ENCODE data around the gene C3orf52. TPM values are rescaled to one million over a fixed set of nuclear protein-coding genes. Genes with fewer than 3 reads are reported as not detected.

C3orf52 gene
- total and polyA plus RNA-seq, 2 donors (not counting 1 experiment from before 2014, with no cell fraction given): 0.18 to 3.9 TPM

GRCh38 chr3:112042842-112043280 lies 43.3 kb upstream of the C3orf52 start:
- no peak overlapping the region for H3K27ac ChIP-seq (ENCODE audit: low read length in 2 of 2)
- H3K27ac Mint-ChIP-seq: no peak overlapping the region
- no peaks in the 10 kb centered on the region for H3K27me3 ChIP-seq (replicated peaks in 1 of 4; ENCODE audit: control extremely low read depth in 1 of 4, control insufficient read depth in 3 of 4, insufficient read depth in 4 of 4, low read length in 3 of 4)
- intact Hi-C loops (cut with micrococcal nuclease): loop anchor here (1.0 to 2.0 kb wide), 3 partner anchors 54 to 374 kb away; no protein-coding TSS in a partner anchor
- H2AFZ ChIP-seq (ENCODE audit: insufficient read depth, low read depth, low read length, poor library complexity, severe bottlenecking): no peak overlapping the region
- ChIA-PET POLR2A (no interaction called here), CTCF (interaction anchor here (0.8 to 5.2 kb wide), 14 partner anchors 8 to 374 kb away, joined by 3 to 31 read pairs (median 4); partner anchors contain the start of gene TAGLN3)
- DNase-seq (no peak), ATAC-seq (ENCODE audit: low read depth) (no peak)
- no peak overlapping the region for H3K9ac ChIP-seq (ENCODE audit: low read length)
- no peaks in the 10 kb centered on the region for H3K79me2 ChIP-seq (ENCODE audit: control insufficient read depth, insufficient read depth, low read length)
- H4K20me1 ChIP-seq (ENCODE audit: control insufficient read depth, insufficient read depth, low read length, poor library complexity, severe bottlenecking): no peaks in the 10 kb centered on the region
- H3K4me3 ChIP-seq (ENCODE audit: control extremely low read depth in 1 of 5, extremely low read depth in 1 of 5, insufficient read depth in 1 of 5, low read depth in 2 of 5, low read length in 4 of 5): no peak overlapping the region
- no peaks in the 10 kb centered on the region for H3K9me3 ChIP-seq (ENCODE audit: control extremely low read depth in 1 of 3, control insufficient read depth in 2 of 3, insufficient read depth in 1 of 3, low read length in 2 of 3)
- H3K36me3 ChIP-seq (replicated peaks in 1 of 2; ENCODE audit: control extremely low read depth in 1 of 2, control insufficient read depth in 1 of 2, extremely low read depth in 1 of 2, insufficient read depth in 2 of 2, low read length in 1 of 2): no peaks in the 10 kb centered on the region
- peaks cover 5% of the 10 kb centered on the region for H3K4me1 Mint-ChIP-seq
- peaks cover 8 to 11% of the 10 kb centered on the region in 2 donors for H3K4me1 ChIP-seq (ENCODE audit: control insufficient read depth in 2 of 2, insufficient read depth in 2 of 2, low read length in 2 of 2)
- no peak for TF ChIP-seq EZH2 (IDR thresholded peaks at IDR 0.05; ENCODE audit: borderline replicate concordance, insufficient read depth, low read depth, low read length, poor library complexity, severe bottlenecking)
- no peak for TF ChIP-seq CTCF (IDR thresholded peaks at IDR 0.05)
- no peak overlapping the region for H3K4me3 Mint-ChIP-seq
- H3K27me3 Mint-ChIP-seq: peaks cover 6% of the 10 kb centered on the region
- no peak overlapping the region for H3K4me2 ChIP-seq (replicated peaks; ENCODE audit: low read depth, low read length, poor library complexity, severe bottlenecking)
- 80% methylated on average over 2 of the region's 6 CpGs for WGBS (ENCODE audit: insufficient coverage)
- H3K9me3 Mint-ChIP-seq (ENCODE audit: insufficient read depth): no peaks in the 10 kb centered on the region

GRCh38 chr3:112043621-112044201 lies 42.5 kb upstream of the C3orf52 start:
- ChIA-PET CTCF (interaction anchor here (0.7 to 5.2 kb wide), 15 partner anchors 9 to 1011 kb away, joined by 3 to 31 read pairs (median 5); partner anchors contain the start of gene TAGLN3), POLR2A (no interaction called here)
- no peak for TF ChIP-seq EZH2 (IDR thresholded peaks at IDR 0.05; ENCODE audit: borderline replicate concordance, insufficient read depth, low read depth, low read length, poor library complexity, severe bottlenecking)
- TF ChIP-seq CTCF (IDR thresholded peaks at IDR 0.05): peak; percentile 93
- Mint-ChIP-seq H3K27ac (no peak overlapping the region), H3K9me3 (ENCODE audit: insufficient read depth) (no peaks in the 10 kb centered on the region), H3K4me3 (no peak overlapping the region), H3K4me1 (peaks cover 4% of the 10 kb centered on the region), H3K27me3 (peaks cover 9% of the 10 kb centered on the region)
- no peaks in the 10 kb centered on the region for H3K36me3 ChIP-seq (replicated peaks in 1 of 2; ENCODE audit: control extremely low read depth in 1 of 2, control insufficient read depth in 1 of 2, extremely low read depth in 1 of 2, insufficient read depth in 2 of 2, low read length in 1 of 2)
- no peak overlapping the region for H3K27ac ChIP-seq (ENCODE audit: low read length in 2 of 2)
- 0% methylated on average over 6 of the region's 7 CpGs for WGBS (ENCODE audit: insufficient coverage)
- no peaks in the 10 kb centered on the region for H3K27me3 ChIP-seq (replicated peaks in 1 of 4; ENCODE audit: control extremely low read depth in 1 of 4, control insufficient read depth in 3 of 4, insufficient read depth in 4 of 4, low read length in 3 of 4)
- peaks cover 7 to 8% of the 10 kb centered on the region in 2 donors for H3K4me1 ChIP-seq (ENCODE audit: control insufficient read depth in 2 of 2, insufficient read depth in 2 of 2, low read length in 2 of 2)
- no peak overlapping the region for H3K4me3 ChIP-seq (ENCODE audit: control extremely low read depth in 1 of 5, extremely low read depth in 1 of 5, insufficient read depth in 1 of 5, low read depth in 2 of 5, low read length in 4 of 5)
- no peak overlapping the region for H3K9ac ChIP-seq (ENCODE audit: low read length)
- no peaks in the 10 kb centered on the region for H4K20me1 ChIP-seq (ENCODE audit: control insufficient read depth, insufficient read depth, low read length, poor library complexity, severe bottlenecking)
- H2AFZ ChIP-seq (ENCODE audit: insufficient read depth, low read depth, low read length, poor library complexity, severe bottlenecking): peak overlapping the region; percentile 58
- ATAC-seq (ENCODE audit: low read depth): peak; percentile 92
- DNase-seq: peak; percentile 76
- no peaks in the 10 kb centered on the region for H3K9me3 ChIP-seq (ENCODE audit: control extremely low read depth in 1 of 3, control insufficient read depth in 2 of 3, insufficient read depth in 1 of 3, low read length in 2 of 3)
- intact Hi-C loops (cut with micrococcal nuclease): loop anchor here (1.0 to 2.0 kb wide), 3 partner anchors 54 to 375 kb away; no protein-coding TSS in a partner anchor
- no peaks in the 10 kb centered on the region for H3K79me2 ChIP-seq (ENCODE audit: control insufficient read depth, insufficient read depth, low read length)
- peak overlapping the region; percentile 59 for H3K4me2 ChIP-seq (replicated peaks; ENCODE audit: low read depth, low read length, poor library complexity, severe bottlenecking)

Data from B cell (primary cell).